Measurements from ENCODE around the gene ITPR3.

The ITPR3 gene

GRCh38 chr6:33721508-33721907 lies 100.4 kb downstream of the ITPR3 start:
- TF ChIP-seq TCF12 (IDR thresholded peaks at IDR 0.05; ENCODE audit: low read depth): no peak
- TF ChIP-seq EGR1 (IDR thresholded peaks at IDR 0.05): no peak
- TF ChIP-seq EP300 (IDR thresholded peaks at IDR 0.05; ENCODE audit: borderline replicate concordance): no peak
- TF ChIP-seq CEBPB (IDR thresholded peaks at IDR 0.05): no peak
- no peak for TF ChIP-seq NFIC (IDR thresholded peaks at IDR 0.05)
- TF ChIP-seq, protein P1, sequence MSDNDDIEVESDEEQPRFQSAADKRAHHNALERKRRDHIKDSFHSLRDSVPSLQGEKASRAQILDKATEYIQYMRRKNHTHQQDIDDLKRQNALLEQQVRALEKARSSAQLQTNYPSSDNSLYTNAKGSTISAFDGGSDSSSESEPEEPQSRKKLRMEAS (IDR thresholded peaks at IDR 0.05): no peak
- TF ChIP-seq CREB1 (IDR thresholded peaks at IDR 0.05; ENCODE audit: low read depth): no peak
- no peak for TF ChIP-seq YY1 (IDR thresholded peaks at IDR 0.05; ENCODE audit: low read depth)
- TF ChIP-seq ZBTB7A (IDR thresholded peaks at IDR 0.05; ENCODE audit: low read depth): no peak
- TF ChIP-seq, protein P2, sequence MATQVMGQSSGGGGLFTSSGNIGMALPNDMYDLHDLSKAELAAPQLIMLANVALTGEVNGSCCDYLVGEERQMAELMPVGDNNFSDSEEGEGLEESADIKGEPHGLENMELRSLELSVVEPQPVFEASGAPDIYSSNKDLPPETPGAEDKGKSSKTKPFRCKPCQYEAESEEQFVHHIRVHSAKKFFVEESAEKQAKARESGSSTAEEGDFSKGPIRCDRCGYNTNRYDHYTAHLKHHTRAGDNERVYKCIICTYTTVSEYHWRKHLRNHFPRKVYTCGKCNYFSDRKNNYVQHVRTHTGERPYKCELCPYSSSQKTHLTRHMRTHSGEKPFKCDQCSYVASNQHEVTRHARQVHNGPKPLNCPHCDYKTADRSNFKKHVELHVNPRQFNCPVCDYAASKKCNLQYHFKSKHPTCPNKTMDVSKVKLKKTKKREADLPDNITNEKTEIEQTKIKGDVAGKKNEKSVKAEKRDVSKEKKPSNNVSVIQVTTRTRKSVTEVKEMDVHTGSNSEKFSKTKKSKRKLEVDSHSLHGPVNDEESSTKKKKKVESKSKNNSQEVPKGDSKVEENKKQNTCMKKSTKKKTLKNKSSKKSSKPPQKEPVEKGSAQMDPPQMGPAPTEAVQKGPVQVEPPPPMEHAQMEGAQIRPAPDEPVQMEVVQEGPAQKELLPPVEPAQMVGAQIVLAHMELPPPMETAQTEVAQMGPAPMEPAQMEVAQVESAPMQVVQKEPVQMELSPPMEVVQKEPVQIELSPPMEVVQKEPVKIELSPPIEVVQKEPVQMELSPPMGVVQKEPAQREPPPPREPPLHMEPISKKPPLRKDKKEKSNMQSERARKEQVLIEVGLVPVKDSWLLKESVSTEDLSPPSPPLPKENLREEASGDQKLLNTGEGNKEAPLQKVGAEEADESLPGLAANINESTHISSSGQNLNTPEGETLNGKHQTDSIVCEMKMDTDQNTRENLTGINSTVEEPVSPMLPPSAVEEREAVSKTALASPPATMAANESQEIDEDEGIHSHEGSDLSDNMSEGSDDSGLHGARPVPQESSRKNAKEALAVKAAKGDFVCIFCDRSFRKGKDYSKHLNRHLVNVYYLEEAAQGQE (IDR thresholded peaks at IDR 0.05; ENCODE audit: low read depth): no peak
- TF ChIP-seq TEAD4 (IDR thresholded peaks at IDR 0.05): no peak
- TF ChIP-seq FOXM1 (IDR thresholded peaks at IDR 0.05; ENCODE audit: borderline replicate concordance, low read depth): no peak
- no peak for TF ChIP-seq USF1 (IDR thresholded peaks at IDR 0.05)
- no peak for TF ChIP-seq RAD21 (IDR thresholded peaks at IDR 0.05; ENCODE audit: low read depth)
- TF ChIP-seq TAF1 (IDR thresholded peaks at IDR 0.05; ENCODE audit: low read depth): no peak

- no peak for TF ChIP-seq TCF12 (IDR thresholded peaks at IDR 0.05; ENCODE audit: low read depth)
- no peak for TF ChIP-seq ZBTB7A (IDR thresholded peaks at IDR 0.05; ENCODE audit: low read depth)
- no peak for TF ChIP-seq RAD21 (IDR thresholded peaks at IDR 0.05; ENCODE audit: low read depth)
- no peak for TF ChIP-seq EP300 (IDR thresholded peaks at IDR 0.05; ENCODE audit: borderline replicate concordance)
- TF ChIP-seq, protein P2 (IDR thresholded peaks at IDR 0.05; ENCODE audit: low read depth): no peak
- no peak for TF ChIP-seq TAF1 (IDR thresholded peaks at IDR 0.05; ENCODE audit: low read depth)
- TF ChIP-seq, protein P1 (IDR thresholded peaks at IDR 0.05): no peak
- TF ChIP-seq USF1 (IDR thresholded peaks at IDR 0.05): no peak
- no peak for TF ChIP-seq NFIC (IDR thresholded peaks at IDR 0.05)
- no peak for TF ChIP-seq EGR1 (IDR thresholded peaks at IDR 0.05)
- no peak for TF ChIP-seq CEBPB (IDR thresholded peaks at IDR 0.05)
- TF ChIP-seq CREB1 (IDR thresholded peaks at IDR 0.05; ENCODE audit: low read depth): no peak
- no peak for TF ChIP-seq YY1 (IDR thresholded peaks at IDR 0.05; ENCODE audit: low read depth)
- TF ChIP-seq TEAD4 (IDR thresholded peaks at IDR 0.05): no peak
- TF ChIP-seq FOXM1 (IDR thresholded peaks at IDR 0.05; ENCODE audit: borderline replicate concordance, low read depth): no peak
Observed at GRCh38 chr6:33722103-33722623, 101.0 kb downstream of the ITPR3 start.

- TF ChIP-seq TEAD4 (IDR thresholded peaks at IDR 0.05) (no peak), ZBTB7A (IDR thresholded peaks at IDR 0.05; ENCODE audit: low read depth) (no peak), RAD21 (IDR thresholded peaks at IDR 0.05; ENCODE audit: low read depth) (no peak), CEBPB (IDR thresholded peaks at IDR 0.05) (no peak), USF1 (IDR thresholded peaks at IDR 0.05) (no peak), CREB1 (IDR thresholded peaks at IDR 0.05; ENCODE audit: low read depth) (no peak), YY1 (IDR thresholded peaks at IDR 0.05; ENCODE audit: low read depth) (no peak), EP300 (IDR thresholded peaks at IDR 0.05; ENCODE audit: borderline replicate concordance) (no peak), TCF12 (IDR thresholded peaks at IDR 0.05; ENCODE audit: low read depth) (no peak), FOXM1 (IDR thresholded peaks at IDR 0.05; ENCODE audit: borderline replicate concordance, low read depth) (no peak), TAF1 (IDR thresholded peaks at IDR 0.05; ENCODE audit: low read depth) (no peak), EGR1 (IDR thresholded peaks at IDR 0.05) (no peak), NFIC (IDR thresholded peaks at IDR 0.05) (no peak)
- TF ChIP-seq, protein P2 (IDR thresholded peaks at IDR 0.05; ENCODE audit: low read depth): no peak
- TF ChIP-seq, protein P1 (IDR thresholded peaks at IDR 0.05): no peak
Observed at GRCh38 chr6:33723371-33724085, 102.4 kb downstream of the ITPR3 start.

Measured in Ishikawa (cell line).